Stimulated activated CD4-positive, alpha-beta T cell treated with anti-CD3 and anti-CD28 coated beads, Interleukin-4, amount 100 ng/mL, for 48 hours (primary cell): ENCODE results near the gene ARHGAP1.
"Not testable (repeated sequence)": the region's sequence is repeated elsewhere in the genome, so short reads cannot be mapped to it uniquely, and the experiment has no call there.

ENCODE experiments used
- DNase-seq, 2 donors: peaks; one replicate each; pipeline ENCODE4 v3.0.0-alpha.2; 2020; ENCODE audit warnings: low read depth in 2 of 2

ARHGAP1 gene

DNA sequence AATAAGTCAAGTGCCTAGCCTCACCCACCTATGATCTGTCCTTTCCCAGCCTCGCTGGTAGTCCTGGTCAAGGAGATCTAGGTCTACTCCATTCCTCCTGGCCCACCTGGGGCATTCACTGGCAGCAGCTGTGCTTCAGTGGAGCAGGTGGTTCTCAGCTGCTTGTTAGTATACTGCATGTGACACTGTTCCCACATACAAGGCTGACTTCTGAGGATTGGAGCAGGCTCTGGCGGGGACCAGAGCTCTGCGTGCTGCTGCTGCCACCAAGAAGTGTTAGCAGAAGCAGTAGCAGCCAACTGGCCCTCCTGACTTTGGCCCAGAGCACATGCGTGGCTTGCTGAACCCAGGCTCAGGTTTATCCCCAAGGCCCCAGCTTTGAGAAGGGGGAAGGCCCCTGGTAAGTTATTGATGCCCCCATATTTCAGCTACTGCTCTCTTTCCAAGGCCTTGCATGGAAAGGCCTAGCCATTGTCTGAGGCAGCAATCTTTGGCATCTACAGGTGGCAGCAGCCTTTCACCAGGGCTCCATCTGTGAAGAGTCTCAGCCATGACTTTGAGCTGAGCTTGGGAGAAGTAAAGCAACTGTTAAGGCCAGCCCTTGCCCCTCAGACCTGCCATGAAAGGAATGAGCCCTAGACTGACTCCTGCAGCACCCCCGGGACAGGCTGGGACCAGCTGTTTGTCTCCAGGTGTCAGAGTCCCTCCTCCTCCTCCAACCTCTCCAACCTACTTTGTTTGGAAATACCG is 26.5 kb downstream of the ARHGAP1 start:
- no peak for DNase-seq

DNA sequence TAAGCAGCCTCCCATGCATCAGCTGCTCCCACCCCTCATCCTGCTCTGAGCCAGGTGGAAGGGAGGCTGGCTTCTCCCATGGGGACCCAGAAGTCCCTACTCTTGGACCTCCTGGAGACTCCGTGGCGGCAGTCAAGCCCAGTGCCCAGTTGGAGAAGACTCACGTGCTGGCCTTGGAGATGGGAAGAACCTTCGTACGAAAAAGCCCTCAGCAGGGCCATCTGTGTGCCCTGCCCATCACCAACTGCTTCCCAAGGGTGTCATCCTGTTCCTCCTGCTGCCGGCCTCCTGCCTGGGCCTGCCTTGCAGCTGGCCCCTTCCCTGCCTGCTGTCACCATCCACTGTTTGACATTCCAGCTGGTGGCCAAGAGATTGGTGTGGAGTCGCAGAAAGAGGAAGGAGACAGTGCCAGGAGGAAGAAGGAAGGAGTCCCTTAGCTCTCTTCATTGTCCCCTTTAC is 28.0 kb downstream of the ARHGAP1 start:
- no peak for DNase-seq

DNA sequence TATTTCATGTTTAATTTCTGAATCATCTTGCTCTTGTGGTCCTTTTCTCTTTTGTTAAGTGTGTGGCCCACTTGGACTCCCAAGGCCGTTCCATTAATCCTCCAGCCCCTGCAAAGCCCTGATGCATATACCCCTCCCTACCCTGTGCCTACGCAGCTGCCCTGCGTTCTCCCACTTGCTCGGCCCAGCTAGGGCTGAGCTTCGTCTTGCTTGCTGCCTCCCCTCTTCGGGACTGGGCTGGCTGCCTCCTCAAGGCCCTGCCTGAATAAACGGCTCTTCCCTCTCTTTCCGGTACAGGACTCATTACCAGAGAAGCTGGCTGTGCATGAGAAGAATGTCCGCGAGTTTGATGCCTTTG is 28.5 kb downstream of the ARHGAP1 start:
- DNase-seq, result no peak

DNA sequence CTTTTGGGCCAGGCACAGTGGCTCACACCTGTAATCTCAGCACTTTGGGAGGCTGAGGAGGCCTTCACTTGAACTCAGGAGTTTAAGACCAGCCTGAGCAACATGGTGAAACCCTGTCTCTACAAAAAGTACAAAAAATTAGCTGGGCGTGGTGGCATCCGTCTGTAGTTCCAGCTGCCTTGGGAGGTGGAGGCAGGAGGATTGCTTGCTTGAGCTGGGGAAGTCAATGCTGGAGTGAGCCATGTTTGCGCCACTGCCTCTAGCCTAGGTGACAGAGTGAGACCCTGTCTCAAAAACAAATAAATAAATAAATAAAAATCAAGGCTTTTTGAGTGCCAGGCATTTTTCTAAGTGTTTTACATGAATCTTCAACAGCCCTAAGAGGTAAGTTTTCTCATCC is 29.9 kb downstream of the ARHGAP1 start:
- DNase-seq, result not testable (repeated sequence)

DNA sequence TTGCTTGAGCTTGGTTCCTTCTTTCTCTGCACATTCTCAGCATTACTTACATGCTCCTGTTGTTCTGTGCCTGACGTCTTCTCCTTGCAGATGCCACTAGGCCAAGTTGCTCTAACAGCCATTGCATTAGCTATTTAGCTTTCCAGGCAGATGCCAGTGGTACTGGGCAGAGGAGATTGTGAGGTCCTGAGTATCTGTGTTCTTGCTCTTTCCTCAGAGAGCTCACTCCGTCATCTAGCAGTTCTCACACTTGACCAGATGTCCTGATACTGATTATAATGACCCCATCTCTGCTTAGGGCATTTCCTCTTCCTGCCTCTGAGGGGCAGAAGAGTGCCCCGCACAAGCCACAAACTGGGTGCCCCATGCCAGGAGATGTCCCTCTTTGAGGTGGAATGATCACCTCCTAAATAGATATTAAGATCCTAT is 30.7 kb downstream of the ARHGAP1 start:
- no peak for DNase-seq

DNA sequence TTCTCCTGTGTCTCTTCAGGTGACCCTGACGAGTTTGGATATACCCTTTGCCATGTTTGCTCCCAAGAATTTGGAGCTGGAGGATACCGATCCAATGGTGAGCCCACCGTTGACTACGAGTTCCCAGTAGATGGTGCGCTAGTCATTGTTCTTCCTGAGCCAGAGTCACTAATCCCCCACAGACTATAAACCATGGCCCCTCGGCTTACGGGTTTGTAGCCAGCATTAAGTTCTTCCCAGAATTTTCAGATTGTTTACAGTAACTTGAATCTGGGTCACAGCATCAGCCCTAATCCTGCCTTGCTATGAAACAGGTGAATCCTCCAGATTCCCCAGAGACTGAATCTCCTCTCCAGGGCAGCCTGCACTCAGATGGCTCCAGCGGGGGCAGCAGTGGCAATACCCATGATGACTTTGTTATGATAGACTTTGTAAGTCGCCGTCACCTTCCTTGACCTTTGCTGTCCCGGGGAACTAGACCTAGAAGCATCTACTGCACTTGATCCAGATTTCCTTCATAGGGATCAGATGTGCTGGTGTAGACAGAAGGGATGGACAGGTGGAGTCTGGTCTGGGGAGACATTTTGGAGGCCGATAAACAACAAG is 31.8 kb downstream of the ARHGAP1 start:
- no peak for DNase-seq

DNA sequence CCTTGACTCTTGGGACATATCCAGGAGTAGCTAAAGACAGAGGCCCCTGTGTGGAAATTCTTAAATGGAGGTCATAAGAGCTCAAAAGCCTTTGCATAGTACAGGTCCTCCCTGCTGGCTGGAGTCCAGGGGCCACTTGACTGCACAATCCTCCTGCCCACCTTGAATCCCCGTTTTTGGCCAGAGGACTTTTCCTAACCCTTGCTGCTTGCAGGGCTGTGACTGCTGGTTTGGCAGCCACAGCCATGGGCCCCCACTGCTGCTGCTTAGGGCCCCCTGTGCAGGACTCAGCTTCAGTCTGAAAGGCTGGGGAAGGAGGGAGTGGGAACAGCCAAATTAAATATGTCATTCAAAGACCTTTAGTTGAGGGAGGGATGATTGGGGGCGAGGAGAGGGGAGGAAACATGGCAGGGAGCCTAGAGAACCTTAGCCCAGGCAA is 33.4 kb downstream of the ARHGAP1 start:
- DNase-seq, result no peak

DNA sequence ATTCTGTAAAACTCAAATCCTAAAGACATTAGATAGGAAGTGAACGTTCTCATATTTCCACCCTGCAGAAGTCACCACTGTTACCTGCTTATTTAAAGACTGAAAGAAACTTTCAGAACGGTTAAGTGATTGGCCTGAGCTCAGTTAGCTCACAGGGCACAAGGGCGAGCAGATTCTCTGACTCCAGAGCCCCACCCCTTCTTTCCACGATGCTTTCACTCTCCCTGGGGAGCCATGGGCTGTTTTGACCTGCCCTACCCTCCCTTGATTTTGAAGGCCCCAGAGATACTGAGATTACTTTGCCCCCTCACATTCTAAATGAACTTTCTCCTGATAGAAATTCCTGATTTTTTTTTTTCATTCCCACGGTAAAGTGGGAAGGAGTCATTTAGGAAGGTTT is 33.9 kb downstream of the ARHGAP1 start:
- no peak for DNase-seq

DNA sequence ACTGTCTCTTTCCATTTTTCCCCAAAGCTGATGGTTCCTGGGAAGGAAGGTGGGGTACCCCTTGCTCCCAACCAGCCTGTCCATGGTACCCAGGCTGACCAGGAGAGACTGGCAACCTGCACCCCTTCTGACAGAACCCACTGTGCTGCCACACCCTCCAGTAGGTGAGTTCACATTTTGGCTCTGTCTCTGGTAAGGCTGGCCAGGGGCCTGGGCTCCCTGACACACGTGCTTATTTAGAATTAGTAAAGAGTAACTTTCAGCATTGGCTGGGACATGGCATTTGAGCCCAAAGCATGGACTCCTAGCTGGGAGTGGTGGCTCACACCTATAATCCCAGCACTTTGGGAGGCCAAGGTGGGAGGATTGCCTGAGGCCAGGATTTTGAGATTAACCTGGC is 35.1 kb downstream of the ARHGAP1 start:
- no peak for DNase-seq

DNA sequence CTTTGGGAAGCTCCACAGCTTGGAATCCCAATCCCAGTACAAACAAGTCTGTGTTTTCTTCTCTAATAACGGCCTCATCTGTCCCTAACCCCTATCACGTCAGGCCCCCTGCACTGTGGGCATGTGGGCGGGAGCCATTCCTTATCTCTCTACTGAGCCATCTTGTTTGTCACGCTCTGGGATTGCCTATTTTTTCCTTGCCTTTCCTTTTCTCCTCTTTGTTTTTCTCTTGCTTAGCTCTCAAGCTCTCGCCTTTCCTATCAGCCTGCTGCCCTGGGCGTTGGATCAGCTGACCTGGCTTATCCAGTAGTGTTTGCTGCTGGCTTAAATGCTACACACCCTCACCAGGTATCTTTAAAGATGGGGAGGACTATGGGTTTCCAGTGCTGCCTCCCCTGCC is 35.8 kb downstream of the ARHGAP1 start:
- no peak for DNase-seq

DNA sequence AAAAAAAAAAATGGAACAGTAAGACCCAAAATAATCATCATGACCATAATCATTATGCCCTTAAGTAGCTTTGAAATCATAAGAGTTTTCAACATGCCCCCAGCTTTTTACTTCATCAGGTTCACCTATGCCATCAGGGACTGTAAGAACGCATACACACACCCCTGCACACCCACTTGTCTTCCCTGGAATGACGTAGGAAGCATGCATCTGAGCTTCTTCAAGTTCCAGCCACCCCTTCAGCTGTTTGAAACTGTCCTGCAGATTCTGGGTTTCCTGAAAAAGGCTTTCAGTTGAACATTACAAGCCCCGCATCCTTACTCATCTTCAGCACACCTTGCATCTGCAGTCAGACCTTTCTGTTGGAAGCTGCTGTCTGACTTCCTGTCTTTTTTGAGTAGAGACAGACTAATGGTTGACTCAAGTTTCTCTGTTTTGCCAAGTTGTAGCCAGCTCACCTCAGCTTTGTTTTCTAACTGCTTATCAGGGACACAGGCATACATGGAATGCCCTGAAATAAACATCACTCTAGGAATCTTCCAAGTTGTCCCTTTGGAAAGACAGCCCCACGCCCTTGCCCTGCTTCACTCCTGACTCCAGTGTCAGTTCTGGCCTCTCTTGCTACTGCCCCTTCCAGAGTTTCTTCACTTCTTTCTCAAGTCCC is 37.0 kb downstream of the ARHGAP1 start:
- no peak for DNase-seq

DNA sequence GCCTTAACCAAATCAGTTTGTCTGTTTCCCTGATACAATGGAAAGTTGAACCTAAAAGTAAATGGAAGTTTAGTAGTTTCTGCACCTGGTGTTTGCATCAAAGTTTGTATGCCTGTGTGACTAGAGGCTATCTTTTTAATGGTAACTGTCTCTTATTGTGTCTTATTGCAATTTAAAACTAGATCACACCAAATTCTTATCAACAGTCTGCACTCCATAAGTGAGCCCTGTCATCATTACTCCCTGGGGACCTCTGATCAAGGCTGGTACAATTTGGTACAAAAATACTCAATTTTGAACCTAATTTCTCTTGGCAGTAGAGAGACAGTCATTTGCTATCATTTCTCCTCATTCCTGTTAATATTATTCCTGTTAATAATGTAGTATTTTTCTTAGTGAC is 38.1 kb downstream of the ARHGAP1 start:
- no peak for DNase-seq

DNA sequence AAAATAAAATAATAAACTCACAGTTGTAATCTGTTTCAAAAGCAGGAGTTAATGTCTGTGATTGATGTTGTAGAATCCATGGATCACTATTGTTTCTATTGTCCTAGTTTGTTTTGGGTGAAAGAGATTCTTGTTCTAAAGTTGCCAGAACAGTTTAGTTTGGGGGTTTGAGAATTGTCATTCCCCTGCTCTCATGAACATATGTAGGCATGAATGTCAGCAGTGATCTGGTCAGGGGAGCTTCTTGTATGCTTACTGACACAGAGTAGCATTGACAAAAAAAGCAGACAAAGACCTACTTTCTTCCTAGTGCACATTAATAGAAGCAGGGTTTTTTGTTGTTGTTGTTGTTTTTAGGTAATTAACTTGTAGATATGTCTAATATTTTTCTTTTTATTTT is 38.6 kb downstream of the ARHGAP1 start:
- DNase-seq, result no peak

DNA sequence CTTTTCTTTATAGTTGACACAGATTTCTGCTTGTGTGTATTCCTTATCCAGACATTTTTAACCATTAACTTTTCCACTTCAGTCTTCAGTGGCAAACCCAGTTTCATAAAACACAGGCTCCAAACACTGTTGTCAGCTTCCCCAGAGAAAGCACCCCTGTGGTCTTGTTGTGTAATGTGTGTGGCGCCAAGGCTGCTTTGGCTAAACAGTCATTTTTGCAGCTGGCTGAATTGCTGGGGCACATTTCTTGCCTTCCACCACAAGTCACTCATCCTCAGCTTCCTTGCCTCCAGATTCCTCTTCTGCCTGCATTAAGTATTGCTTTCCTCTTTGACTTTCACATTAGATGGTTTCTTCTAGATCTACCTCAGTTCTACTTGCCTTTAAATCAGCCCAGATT is 40.5 kb downstream of the ARHGAP1 start:
- DNase-seq, result no peak

DNA sequence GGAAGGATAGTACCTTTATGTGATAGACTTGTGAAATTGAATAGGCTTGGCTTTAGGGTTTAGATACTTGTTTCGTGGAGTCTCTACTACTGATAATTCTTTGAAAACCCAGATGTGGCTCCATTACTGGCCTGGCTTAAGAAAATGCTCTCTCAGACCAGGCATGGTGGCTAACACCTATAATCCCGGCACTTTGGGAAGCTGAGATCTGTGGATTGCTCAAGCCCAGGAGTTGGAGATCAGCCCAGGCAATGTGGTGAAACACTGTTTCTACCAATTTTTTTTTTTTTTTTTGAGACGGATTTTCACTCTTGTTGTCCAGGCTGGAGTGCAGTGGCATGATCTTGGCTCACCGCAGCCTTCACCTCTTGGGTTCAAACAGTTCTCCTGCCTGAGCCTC is 42.2 kb downstream of the ARHGAP1 start:
- DNase-seq, result no peak

DNA sequence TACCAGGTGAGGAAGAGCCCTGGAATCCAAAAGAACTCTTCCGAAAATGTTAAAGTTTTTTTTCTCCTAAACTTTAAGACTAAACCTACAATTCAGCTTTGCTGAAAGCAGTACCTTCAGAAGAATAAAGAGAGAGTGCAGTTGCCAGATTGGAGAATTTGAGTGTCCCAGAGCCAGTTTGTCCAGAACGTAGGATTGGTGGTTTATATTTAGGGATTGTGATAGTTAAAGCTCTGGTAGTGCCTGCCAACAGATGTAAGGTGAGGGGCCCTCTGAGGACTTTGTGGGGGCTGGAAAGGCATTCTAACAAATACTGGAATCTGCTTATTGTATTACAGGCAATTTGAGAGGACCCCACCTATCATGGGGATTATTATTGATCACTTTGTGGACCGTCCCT is 43.2 kb downstream of the ARHGAP1 start:
- DNase-seq, result no peak

DNA sequence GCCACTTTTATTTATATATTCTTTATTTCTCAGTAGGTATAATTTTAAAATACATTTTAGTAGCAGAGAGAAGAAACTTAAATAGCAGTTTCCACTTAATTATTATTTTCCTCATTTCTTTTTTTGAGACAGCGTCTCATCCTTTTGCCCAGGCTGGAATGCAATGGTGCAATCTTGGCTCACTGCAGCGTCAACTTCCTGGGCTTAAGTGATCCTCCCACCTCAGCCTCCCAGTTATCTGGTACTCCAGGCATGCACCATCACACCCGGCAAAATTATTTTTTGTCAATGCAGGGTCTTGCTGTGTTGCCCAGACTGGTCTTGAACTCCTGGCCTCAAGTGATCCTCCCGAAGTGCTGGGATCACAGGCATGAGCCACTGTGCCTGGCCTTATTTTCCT is 44.8 kb downstream of the ARHGAP1 start:
- no peak for DNase-seq

DNA sequence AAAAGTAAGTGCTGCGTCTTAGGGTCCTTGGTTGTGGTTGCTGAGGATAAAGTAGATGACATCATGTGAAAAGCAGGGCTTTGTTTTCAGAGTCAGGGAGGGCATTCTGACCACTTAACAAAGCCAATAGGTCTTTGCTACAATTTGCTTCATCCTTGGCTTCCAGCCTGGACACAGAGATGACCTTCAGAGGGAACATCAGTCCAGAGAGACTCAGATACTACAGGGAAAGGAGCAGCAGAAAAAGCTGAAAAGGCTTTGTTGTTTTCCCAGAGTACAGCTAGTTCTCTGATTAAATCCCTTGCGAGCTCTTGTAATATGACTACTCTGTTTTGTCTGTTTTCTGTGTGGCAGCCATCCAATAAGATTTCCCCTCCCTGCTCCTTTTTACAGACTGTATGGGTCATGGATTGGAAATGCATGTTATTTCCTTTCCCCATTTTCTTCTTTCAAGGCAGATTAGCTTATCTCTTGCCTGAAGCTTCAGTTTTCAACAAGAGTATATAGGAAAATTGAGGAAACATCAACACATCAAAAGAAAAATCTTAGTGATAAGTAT is 51.2 kb downstream of the ARHGAP1 start:
- no peak for DNase-seq

DNA sequence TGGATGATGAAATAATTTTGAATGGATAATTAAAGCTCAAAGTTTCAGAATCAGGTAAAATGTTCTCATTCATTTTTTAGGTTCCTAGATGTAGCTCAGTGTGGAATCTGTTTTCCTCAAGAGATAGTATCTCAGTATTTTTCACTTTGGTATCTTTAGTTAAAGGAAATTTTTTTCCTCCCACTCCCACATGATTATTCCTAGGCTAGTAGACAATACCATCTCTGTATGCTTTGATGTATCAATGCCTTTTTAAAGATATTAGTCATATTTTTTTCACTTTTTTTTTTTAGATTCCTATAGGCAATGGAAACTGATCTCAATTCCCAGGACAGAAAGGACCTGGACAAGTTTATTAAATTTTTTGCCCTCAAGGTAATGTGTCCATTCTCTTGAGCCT is 56.4 kb downstream of the ARHGAP1 start:
- no peak for DNase-seq

DNA sequence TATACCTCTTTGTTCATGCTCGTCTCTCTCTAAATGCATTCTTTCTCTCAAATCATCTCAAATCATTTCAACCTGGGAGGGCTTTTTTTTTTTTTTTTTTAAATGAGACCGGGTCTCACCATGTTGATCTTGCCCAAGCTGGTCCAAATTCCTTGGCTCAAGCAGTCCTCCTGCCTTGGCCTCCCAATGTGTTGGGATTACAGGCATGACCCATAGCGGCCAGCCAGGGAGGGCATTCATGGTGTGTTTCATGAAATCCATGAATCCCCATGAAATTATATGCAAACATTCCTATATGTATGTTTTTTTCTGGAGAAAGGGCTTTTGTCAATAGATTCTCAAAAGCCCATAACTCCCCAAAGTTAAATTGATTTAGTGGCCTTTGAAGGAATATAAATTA is 56.9 kb downstream of the ARHGAP1 start:
- DNase-seq, result no peak

DNA sequence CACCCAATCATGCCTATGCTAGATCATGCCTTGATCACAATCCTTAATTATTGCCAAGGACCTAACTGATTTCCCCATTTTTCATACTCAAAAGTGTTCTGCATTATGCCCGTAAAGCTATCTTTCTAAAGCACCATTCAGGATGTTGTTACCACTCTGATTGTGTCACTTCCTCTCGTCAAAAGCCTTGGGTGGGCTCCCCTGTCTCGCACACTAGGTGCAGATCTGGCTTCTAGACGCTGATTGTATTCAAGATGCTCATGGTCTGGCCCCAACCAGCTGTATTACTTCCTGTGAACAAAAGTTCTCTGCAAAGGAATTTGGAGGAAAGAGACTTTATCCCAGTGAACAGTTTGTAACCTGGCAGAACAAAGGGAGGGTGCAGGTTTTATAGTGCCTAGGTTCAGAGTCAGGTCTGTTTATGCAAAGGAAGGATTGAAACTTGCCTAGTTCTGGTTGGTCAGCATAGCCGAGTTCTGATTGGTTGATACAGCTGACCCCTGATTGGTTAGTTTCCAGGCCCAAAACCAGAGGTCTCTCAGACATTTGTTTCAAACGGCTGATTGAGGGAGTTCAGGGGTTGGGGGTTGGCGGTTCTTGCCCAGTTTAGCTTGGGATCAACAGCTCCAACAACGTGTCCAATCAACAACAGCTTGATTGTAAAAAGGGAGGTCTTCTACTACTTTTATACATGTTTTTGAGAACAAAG is 57.6 kb downstream of the ARHGAP1 start:
- no peak for DNase-seq

DNA sequence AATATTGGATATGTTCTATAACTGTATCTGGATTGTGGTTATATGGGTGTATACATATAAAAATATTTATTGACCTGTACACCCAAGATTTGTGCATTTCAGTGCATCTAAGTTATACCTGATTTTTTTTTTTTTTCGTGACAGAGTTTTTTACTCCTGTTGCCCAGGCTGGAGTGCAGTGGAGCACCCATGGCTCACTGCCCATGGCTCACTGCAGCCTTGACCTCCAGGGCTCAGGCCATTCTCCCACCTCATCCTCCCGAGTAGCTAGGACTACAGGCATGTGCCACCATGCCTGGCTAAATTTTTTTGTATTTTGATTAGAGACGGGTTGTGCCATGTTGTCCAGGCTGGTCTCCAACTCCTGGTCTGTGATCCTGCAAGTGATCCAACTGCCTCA is 58.8 kb downstream of the ARHGAP1 start:
- DNase-seq, result no peak
